ENCODE measurements around the gene IRF3. TPM values are rescaled to one million over a fixed set of nuclear protein-coding genes. Genes with fewer than 3 reads are reported as not detected.

Gene IRF3
- total and polyA plus RNA-seq, 2 of the 4 experiments (the other 2 are of a cell fraction): 39.6 to 65.2 TPM

GRCh38 chr19:49690079-49690655 is 24.5 kb upstream of the IRF3 start:
- no peak overlapping the region for H2BK15ac ChIP-seq (ENCODE audit: low read depth, low read length)
- H2BK5ac ChIP-seq (ENCODE audit: low read depth, low read length, poor library complexity, severe bottlenecking): no peak overlapping the region
- H3K18ac ChIP-seq (ENCODE audit: low read depth, low read length): no peak overlapping the region
- peak overlapping the region; percentile 69; the same call in 1 of the 2 replicates for H4K91ac ChIP-seq (ENCODE audit: insufficient read depth, low read depth, low read length)
- H3K9me3 ChIP-seq (ENCODE audit: control insufficient read depth, insufficient read depth, low read length): no peaks in the 10 kb centered on the region
- H4K5ac ChIP-seq (ENCODE audit: low read depth, low read length): peak overlapping the region; percentile 44; the same call in 1 of the 2 replicates
- H2AFZ ChIP-seq (replicated peaks; ENCODE audit: low read length, poor library complexity): peak overlapping the region; percentile 96
- peaks cover 16% of the 10 kb centered on the region for H4K20me1 ChIP-seq (ENCODE audit: insufficient read depth, low read length)
- no peak overlapping the region for H2BK20ac ChIP-seq (ENCODE audit: low read depth, low read length)
- H2AK5ac ChIP-seq (ENCODE audit: low read depth, low read length): peak overlapping the region; percentile 33; the same call in 1 of the 2 replicates
- CTCF ChIA-PET: interaction anchor here (1.3 kb wide), 1 partner anchor 9 kb away, joined by 5 read pairs; no protein-coding TSS in a partner anchor
- peak overlapping the region; percentile 96 for H3K4me2 ChIP-seq (ENCODE audit: low read depth, low read length)
- H3K4me1 ChIP-seq (ENCODE audit: control insufficient read depth, insufficient read depth, low read length): peaks cover 9% of the 10 kb centered on the region
- H3K56ac ChIP-seq (ENCODE audit: extremely low read depth, insufficient read depth, low read length): no peak overlapping the region
- no peak overlapping the region for H2BK120ac ChIP-seq (ENCODE audit: low read depth, low read length)
- peak overlapping the region; percentile 74 for H3K4ac ChIP-seq (ENCODE audit: low read depth, low read length)
- no peaks in the 10 kb centered on the region for H3K27me3 ChIP-seq (ENCODE audit: control insufficient read depth, insufficient read depth, low read length)
- peaks cover 23% of the 10 kb centered on the region for H3K36me3 ChIP-seq (ENCODE audit: control insufficient read depth, insufficient read depth, low read length)
- H3K14ac ChIP-seq (replicated peaks; ENCODE audit: low read depth, low read length): peak overlapping the region; percentile 84; the same call in 1 of the 2 replicates
- intact Hi-C loops (cut with micrococcal nuclease): loop anchor here (2.0 to 5.0 kb wide), 2 partner anchors 77 to 112 kb away; partner anchors contain the start of gene AP2A1
- POLR2A ChIA-PET (ENCODE audit: unreplicated experiment): interaction anchor here (0.5 to 1.0 kb wide), 3 partner anchors 13 to 112 kb away, joined by 4 to 8 read pairs (median 4); partner anchors contain the start of gene PRMT1
- H4K8ac ChIP-seq (ENCODE audit: low read depth in 2 of 2, low read length in 2 of 2): peak overlapping the region; percentile 38 to 67; a peak in 2 of 4 replicates
- no TSS peak for BruUV-seq (replicated peaks)
- DNase-seq: no peak
- peak; percentile 6 for ATAC-seq (ENCODE audit: low read depth)
- no peak for TF ChIP-seq RCOR1 (IDR thresholded peaks at IDR 0.05; ENCODE audit: insufficient replicate concordance, low read length)
- dilution Hi-C loops (cut with HindIII; ENCODE audit: low sequenced_read_pairs, unreplicated experiment): no loop called here
- H3K9ac ChIP-seq (ENCODE audit: low read depth, low read length): peak overlapping the region; percentile 76
- in situ Hi-C loops (cut with MboI; ENCODE audit: low sequenced_read_pairs): no loop called here
- H3K9me1 ChIP-seq (ENCODE audit: insufficient read depth, low read length): peaks cover 5% of the 10 kb centered on the region; the same call in 1 of the 2 replicates
- WGBS, 2 experiments (ENCODE audit: extremely low coverage in 2 of 2, insufficient read length in 1 of 2): 17% methylated on average over 26 of the region's 39 CpGs; no CpG with 5 or more reads in 1 of the 2 experiments
- H3K79me1 ChIP-seq (ENCODE audit: low read depth in 1 of 2, low read length in 2 of 2): peaks cover 6 to 49% of the 10 kb centered on the region in 2 experiments; a peak in 3 of 4 replicates
- peak overlapping the region; percentile 90 for H3K23ac ChIP-seq (ENCODE audit: low read depth, low read length)
- H2AK9ac ChIP-seq (replicated peaks; ENCODE audit: low read depth, low read length, poor library complexity): peak overlapping the region; percentile 92
- H3K27ac ChIP-seq (ENCODE audit: insufficient read depth, low read length): peak overlapping the region; percentile 66
- H3K4me3 ChIP-seq (ENCODE audit: insufficient read depth, low read depth, low read length): peak overlapping the region; percentile 69

Measured in IMR-90 (cell line).